Esophagus squamous epithelium (tissue), 4 donors: ENCODE results near the gene RAMACL.

ENCODE experiments used
- POLR2A ChIP-seq, 4 donors: fragments of 450-650 bp; IDR thresholded peaks; one replicate each; pipeline ENCODE4 v1.6.1; 2017; ENCODE audit warnings: antibody characterized with exemption in 4 of 4, mild to moderate bottlenecking in 4 of 4, moderate library complexity in 3 of 4
- TF ChIP-seq, protein P1 (sequence below), 6 experiments: fragments of 450-650 bp in 4 of 6; fragments of 200-600 bp in 2 of 6; sonication (generic) in 2 of 6; IDR thresholded peaks; one replicate each; pipeline ENCODE4 v1.5.1; 2016 to 2019; ENCODE audit warnings: antibody characterized with exemption in 6 of 6, mild to moderate bottlenecking in 4 of 6, moderate library complexity in 4 of 6

DNA sequence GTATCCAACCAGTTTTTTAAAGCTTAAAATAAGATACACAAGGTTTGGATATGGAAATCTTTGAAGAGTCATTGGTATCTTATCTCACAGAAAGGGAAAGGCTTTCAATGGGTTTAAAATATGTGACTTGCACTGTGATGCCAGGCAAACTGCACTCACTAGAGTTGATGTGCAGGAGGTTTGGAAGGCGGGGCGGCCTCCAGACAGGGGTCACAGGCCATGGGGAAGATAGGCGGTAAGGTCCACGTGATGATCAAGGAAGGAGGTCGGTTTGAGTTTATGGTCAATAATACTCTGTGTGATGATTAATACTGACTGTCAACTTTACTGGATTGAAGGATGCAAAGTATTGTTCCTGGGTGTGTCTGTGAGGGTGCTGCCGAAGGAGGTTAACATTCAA is 9.5 kb upstream of the RAMACL start:
- TF ChIP-seq, protein P1, sequence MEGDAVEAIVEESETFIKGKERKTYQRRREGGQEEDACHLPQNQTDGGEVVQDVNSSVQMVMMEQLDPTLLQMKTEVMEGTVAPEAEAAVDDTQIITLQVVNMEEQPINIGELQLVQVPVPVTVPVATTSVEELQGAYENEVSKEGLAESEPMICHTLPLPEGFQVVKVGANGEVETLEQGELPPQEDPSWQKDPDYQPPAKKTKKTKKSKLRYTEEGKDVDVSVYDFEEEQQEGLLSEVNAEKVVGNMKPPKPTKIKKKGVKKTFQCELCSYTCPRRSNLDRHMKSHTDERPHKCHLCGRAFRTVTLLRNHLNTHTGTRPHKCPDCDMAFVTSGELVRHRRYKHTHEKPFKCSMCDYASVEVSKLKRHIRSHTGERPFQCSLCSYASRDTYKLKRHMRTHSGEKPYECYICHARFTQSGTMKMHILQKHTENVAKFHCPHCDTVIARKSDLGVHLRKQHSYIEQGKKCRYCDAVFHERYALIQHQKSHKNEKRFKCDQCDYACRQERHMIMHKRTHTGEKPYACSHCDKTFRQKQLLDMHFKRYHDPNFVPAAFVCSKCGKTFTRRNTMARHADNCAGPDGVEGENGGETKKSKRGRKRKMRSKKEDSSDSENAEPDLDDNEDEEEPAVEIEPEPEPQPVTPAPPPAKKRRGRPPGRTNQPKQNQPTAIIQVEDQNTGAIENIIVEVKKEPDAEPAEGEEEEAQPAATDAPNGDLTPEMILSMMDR (IDR thresholded peaks at IDR 0.05), result no peak
- no peak for TF ChIP-seq POLR2A (IDR thresholded peaks at IDR 0.05)
